Endothelial cell (in vitro differentiated cells): Measurements from ENCODE around the gene ARHGEF38. TPM values are rescaled to one million over a fixed set of nuclear protein-coding genes. Genes with fewer than 3 reads are reported as not detected.

Source experiments
- DNase-seq: peaks from one replicate; pipeline ENCODE4 v3.0.0; 2021; ENCODE audit warnings: low spot score
- H3K27ac Mint-ChIP-seq: one replicate; pipeline ENCODE4 v1.8.0; 2021; ENCODE audit warnings: mixed read lengths, inconsistent platforms; ENCODE audit not compliant: unreplicated experiment
- H3K27me3 Mint-ChIP-seq: one replicate; pipeline ENCODE4 v1.8.0; 2021; ENCODE audit warnings: mild to moderate bottlenecking, moderate library complexity, mixed read lengths, inconsistent platforms; ENCODE audit not compliant: unreplicated experiment
- H3K36me3 Mint-ChIP-seq: one replicate; pipeline ENCODE4 v1.8.0; 2021; ENCODE audit warnings: mild to moderate bottlenecking, low read depth, mixed read lengths, inconsistent platforms; ENCODE audit not compliant: unreplicated experiment
- H3K4me1 Mint-ChIP-seq: one replicate; pipeline ENCODE4 v1.8.0; 2021; ENCODE audit warnings: mild to moderate bottlenecking, mixed read lengths, inconsistent platforms; ENCODE audit not compliant: unreplicated experiment
- H3K4me3 Mint-ChIP-seq: one replicate; pipeline ENCODE4 v1.8.0; 2021; ENCODE audit warnings: mild to moderate bottlenecking, mixed read lengths, inconsistent platforms; ENCODE audit not compliant: unreplicated experiment
- H3K9me3 Mint-ChIP-seq: one replicate; pipeline ENCODE4 v1.8.0; 2021; ENCODE audit warnings: mixed read lengths, inconsistent platforms; ENCODE audit not compliant: unreplicated experiment
- CTCF ChIP-seq: fragments of 200-600 bp; sonication (generic); IDR thresholded peaks from one replicate; pipeline ENCODE4 v1.5.0; 2021; ENCODE audit warnings: antibody characterized with exemption; ENCODE audit not compliant: unreplicated experiment
- total RNA-seq: library from RNA; stranded (reverse); fragmentation: NEBNext Ultra II Directional; extraction: Animal tissue kit (Norgen Biotek cat#: 25700); gene quantifications from one replicate; pipeline ENCODE4 v1.2.1, GENCODE V29; 2021; ENCODE audit not compliant: unreplicated experiment

ARHGEF38 gene
- total RNA-seq, 1 donor from 2014 or later, result not detected

DNA sequence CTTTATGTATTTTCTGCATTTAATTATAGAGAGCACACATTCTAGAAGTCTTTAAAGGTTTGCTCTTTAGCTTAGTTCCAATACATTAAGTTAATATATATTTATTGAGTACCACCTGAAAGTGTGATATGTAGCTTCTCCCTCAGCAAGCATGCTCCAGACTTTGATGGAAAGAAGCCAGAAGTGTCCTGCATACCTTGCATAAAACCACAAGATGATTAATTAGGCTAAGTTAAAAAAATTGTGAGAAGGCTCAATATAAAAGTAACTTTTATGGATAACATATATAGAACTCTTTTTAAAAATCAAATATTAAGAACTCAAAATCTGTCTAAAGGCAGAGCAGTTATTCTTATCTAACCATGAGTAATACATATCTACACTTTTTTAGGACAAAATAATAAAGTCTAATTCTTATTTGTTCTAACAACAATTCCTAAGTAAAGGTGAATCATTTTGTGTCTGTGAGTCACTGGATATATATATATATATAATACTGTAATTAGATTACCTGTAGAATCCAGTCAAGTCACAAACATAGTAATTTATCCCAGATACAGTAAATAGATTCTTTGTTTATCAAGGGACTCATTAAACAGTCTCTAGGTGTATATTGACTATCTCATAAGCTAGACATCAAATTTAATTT is 104.8 kb downstream of the ARHGEF38 start:
- Mint-ChIP-seq H3K27me3 (no peaks in the 10 kb centered on the region), H3K4me3 (no peak overlapping the region), H3K27ac (no peak overlapping the region), H3K4me1 (no peaks in the 10 kb centered on the region), H3K9me3 (no peaks in the 10 kb centered on the region), H3K36me3 (no peaks in the 10 kb centered on the region)
- DNase-seq, result no peak
- no peak for TF ChIP-seq CTCF

- Mint-ChIP-seq H3K4me1 (no peaks in the 10 kb centered on the region), H3K9me3 (no peaks in the 10 kb centered on the region), H3K36me3 (no peaks in the 10 kb centered on the region), H3K4me3 (no peak overlapping the region), H3K27me3 (no peaks in the 10 kb centered on the region), H3K27ac (no peak overlapping the region)
- DNase-seq, result no peak
- TF ChIP-seq CTCF, result no peak
Measured at GRCh38 chr4:105659190-105659589, 106.8 kb downstream of the ARHGEF38 start.

DNA sequence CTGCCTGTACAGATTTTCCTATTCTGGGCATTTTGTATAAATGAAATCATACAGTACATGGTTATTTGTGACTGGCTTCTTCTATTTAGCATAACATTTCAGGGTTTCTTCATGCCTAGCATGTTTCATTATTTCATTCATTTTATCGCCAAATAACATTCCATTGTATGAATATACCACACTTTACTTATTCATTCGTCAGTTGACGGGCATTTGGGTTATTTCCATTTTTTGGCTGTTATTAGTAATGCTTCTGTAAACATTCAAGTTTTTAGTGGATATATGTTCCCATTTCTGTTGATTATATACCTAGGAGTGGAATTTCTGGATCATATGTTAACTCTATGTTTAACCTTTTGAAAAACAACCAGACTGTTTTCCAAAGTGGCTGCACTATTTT is 108.6 kb downstream of the ARHGEF38 start:
- H3K27ac Mint-ChIP-seq, result no peak overlapping the region
- H3K4me1 Mint-ChIP-seq, result no peaks in the 10 kb centered on the region
- no peaks in the 10 kb centered on the region for H3K36me3 Mint-ChIP-seq
- H3K27me3 Mint-ChIP-seq, result no peaks in the 10 kb centered on the region
- no peak for DNase-seq
- no peaks in the 10 kb centered on the region for H3K9me3 Mint-ChIP-seq
- H3K4me3 Mint-ChIP-seq, result no peak overlapping the region
- no peak for TF ChIP-seq CTCF

- Mint-ChIP-seq H3K4me3 (no peak overlapping the region), H3K9me3 (no peaks in the 10 kb centered on the region), H3K27me3 (no peaks in the 10 kb centered on the region), H3K4me1 (no peaks in the 10 kb centered on the region), H3K27ac (no peak overlapping the region), H3K36me3 (no peaks in the 10 kb centered on the region)
- DNase-seq, result no peak
- no peak for TF ChIP-seq CTCF
Measured at GRCh38 chr4:105662935-105663675, 110.7 kb downstream of the ARHGEF38 start.

GRCh38 chr4:105666693-105667092 is 114.3 kb downstream of the ARHGEF38 start:
- no peaks in the 10 kb centered on the region for H3K27me3 Mint-ChIP-seq
- TF ChIP-seq CTCF, result no peak
- DNase-seq, result no peak
- H3K36me3 Mint-ChIP-seq, result no peaks in the 10 kb centered on the region
- H3K4me1 Mint-ChIP-seq, result no peaks in the 10 kb centered on the region
- H3K4me3 Mint-ChIP-seq, result no peak overlapping the region
- H3K27ac Mint-ChIP-seq, result no peak overlapping the region
- no peaks in the 10 kb centered on the region for H3K9me3 Mint-ChIP-seq
